Stomach smooth muscle (tissue), 2 donors: ENCODE results near the gene CDV3.
"Not testable (repeated sequence)": the region's sequence is repeated elsewhere in the genome, so short reads cannot be mapped to it uniquely, and the experiment has no call there.

ENCODE experiments used
- H3K27ac ChIP-seq: one replicate; pipeline ENCODE4 v1.7.0; 2013; ENCODE audit warnings: mild to moderate bottlenecking, low read length, inconsistent platforms
- H3K27me3 ChIP-seq, 2 donors: one replicate each; pipeline ENCODE4 v1.7.0; 2013; ENCODE audit warnings: low read length in 2 of 2; ENCODE audit not compliant: insufficient read depth in 2 of 2, control insufficient read depth in 1 of 2
- H3K36me3 ChIP-seq, 2 donors: one replicate each; pipeline ENCODE4 v1.7.0; 2013; ENCODE audit warnings: low read length in 2 of 2; ENCODE audit not compliant: control insufficient read depth in 2 of 2, insufficient read depth in 2 of 2
- H3K4me1 ChIP-seq: one replicate; pipeline ENCODE4 v1.7.0; 2013; ENCODE audit warnings: low read length; ENCODE audit not compliant: control insufficient read depth, insufficient read depth
- H3K4me3 ChIP-seq, 2 donors: one replicate each; pipeline ENCODE4 v1.7.0; 2013; ENCODE audit warnings: low read length in 2 of 2
- H3K9ac ChIP-seq, 2 donors: one replicate each; pipeline ENCODE4 v1.7.0; 2013; ENCODE audit warnings: low read length in 2 of 2, mild to moderate bottlenecking in 1 of 2
- H3K9me3 ChIP-seq, 2 donors: one replicate each; pipeline ENCODE4 v1.7.0; 2013; ENCODE audit warnings: low read length in 2 of 2; ENCODE audit not compliant: control insufficient read depth in 2 of 2
- donor health status: healthy.
- donor health status: Pancreatic carcinoma.

Gene CDV3

GRCh38 chr3:133540896-133541674 lies 32.4 kb upstream of the CDV3 start:
- H3K9ac ChIP-seq = no peak overlapping the region
- H3K27me3 ChIP-seq = no peaks in the 10 kb centered on the region
- no peak overlapping the region for H3K27ac ChIP-seq
- peaks cover 3% of the 10 kb centered on the region for H3K4me1 ChIP-seq
- H3K9me3 ChIP-seq = no peaks in the 10 kb centered on the region
- no peaks in the 10 kb centered on the region for H3K36me3 ChIP-seq
- no peak overlapping the region for H3K4me3 ChIP-seq

- H3K4me1 ChIP-seq = peaks cover 9% of the 10 kb centered on the region
- no peak overlapping the region for H3K27ac ChIP-seq
- no peaks in the 10 kb centered on the region for H3K9me3 ChIP-seq
- no peak overlapping the region for H3K4me3 ChIP-seq
- H3K36me3 ChIP-seq = no peaks in the 10 kb centered on the region
- no peaks in the 10 kb centered on the region for H3K27me3 ChIP-seq
- no peak overlapping the region for H3K9ac ChIP-seq
Observed at GRCh38 chr3:133542871-133543270, 30.6 kb upstream of the CDV3 start.

DNA sequence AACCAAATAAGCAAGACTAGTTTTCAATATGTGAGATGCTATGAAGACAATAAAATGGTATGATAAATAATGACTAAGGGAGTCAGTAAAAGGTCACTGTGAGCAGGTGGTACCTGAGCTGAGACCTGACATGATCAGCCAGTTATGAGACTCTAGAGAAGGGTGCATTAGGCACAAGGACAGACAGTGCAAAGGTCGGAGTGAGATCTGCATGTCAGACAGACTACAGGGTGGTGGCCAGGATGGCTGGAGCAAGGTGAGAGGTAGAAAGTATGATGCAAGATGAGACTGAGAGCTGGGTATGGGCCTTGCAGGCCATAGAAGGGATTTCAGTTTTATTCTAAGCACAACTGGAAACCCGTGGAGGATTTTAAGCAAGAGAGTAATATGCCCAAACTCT lies 28.5 kb upstream of the CDV3 start:
- not testable (repeated sequence) for H3K9me3 ChIP-seq, H3K27me3 ChIP-seq, H3K4me3 ChIP-seq, H3K9ac ChIP-seq, H3K27ac ChIP-seq, H3K36me3 ChIP-seq
- peaks cover 11% of the 10 kb centered on the region for H3K4me1 ChIP-seq

- H3K9me3 ChIP-seq = no peaks in the 10 kb centered on the region
- H3K27ac ChIP-seq = peak overlapping the region; percentile 62
- peaks cover 11% of the 10 kb centered on the region for H3K4me1 ChIP-seq
- no peaks in the 10 kb centered on the region for H3K27me3 ChIP-seq
- no peak overlapping the region for H3K9ac ChIP-seq
- H3K36me3 ChIP-seq = no peaks in the 10 kb centered on the region
- H3K4me3 ChIP-seq = no peak overlapping the region
Observed at GRCh38 chr3:133547432-133548041, 25.9 kb upstream of the CDV3 start.

DNA sequence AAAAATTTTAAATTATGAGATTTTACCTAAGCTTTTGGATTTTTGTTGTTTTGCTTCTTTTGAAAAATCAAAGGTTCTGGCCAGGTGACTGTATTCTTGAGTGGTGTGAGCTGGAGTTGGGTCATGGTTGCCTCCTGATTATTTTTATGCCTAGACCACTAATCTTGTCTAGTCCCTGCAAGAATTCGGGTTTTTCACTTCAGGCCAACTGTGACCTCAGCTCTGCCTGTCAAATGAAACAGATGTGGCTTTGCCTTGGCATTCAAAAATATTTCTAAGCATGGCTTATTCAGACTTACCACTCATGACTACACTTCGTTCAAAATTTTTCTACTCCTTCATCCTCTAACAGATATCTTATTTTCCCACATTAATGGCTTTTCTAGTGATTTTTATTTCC lies 25.4 kb upstream of the CDV3 start:
- Histone ChIP-seq H3K27ac (no peak overlapping the region), H3K27me3 (no peaks in the 10 kb centered on the region), H3K9ac (no peak overlapping the region), H3K4me1 (peaks cover 11% of the 10 kb centered on the region), H3K4me3 (no peak overlapping the region), H3K9me3 (no peaks in the 10 kb centered on the region), H3K36me3 (no peaks in the 10 kb centered on the region)

GRCh38 chr3:133549565-133549964 lies 23.9 kb upstream of the CDV3 start:
- Histone ChIP-seq H3K27ac (no peak overlapping the region), H3K4me3 (no peak overlapping the region), H3K36me3 (no peaks in the 10 kb centered on the region), H3K9me3 (no peaks in the 10 kb centered on the region), H3K4me1 (peaks cover 11% of the 10 kb centered on the region), H3K9ac (no peak overlapping the region), H3K27me3 (no peaks in the 10 kb centered on the region)

DNA sequence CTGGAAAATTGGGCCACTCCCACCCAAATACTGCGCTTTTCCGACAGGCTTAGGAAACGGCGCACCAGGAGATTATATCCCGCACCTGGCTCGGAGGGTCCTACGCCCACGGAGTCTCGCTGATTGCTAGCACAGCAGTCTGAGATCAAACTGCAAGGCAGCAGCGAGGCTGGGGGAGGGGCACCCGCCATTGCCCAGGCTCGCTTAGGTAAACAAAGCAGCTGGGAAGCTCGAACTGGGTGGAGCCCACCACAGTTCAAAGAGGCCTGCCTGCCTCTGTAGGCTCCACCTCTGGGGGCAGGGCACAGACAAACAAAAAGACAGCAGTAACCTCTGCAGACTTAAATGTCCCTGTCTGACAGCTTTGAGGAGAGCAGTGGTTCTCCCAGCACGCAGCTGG lies 21.9 kb upstream of the CDV3 start:
- H3K4me3 ChIP-seq, H3K9ac ChIP-seq, H3K27ac ChIP-seq, H3K27me3 ChIP-seq, H3K9me3 ChIP-seq, H3K36me3 ChIP-seq: not testable (repeated sequence)
- H3K4me1 ChIP-seq = peaks cover 11% of the 10 kb centered on the region

- no peak overlapping the region for H3K27ac ChIP-seq
- peaks cover 0 to 3% of the 10 kb centered on the region in 2 donors for H3K9me3 ChIP-seq
- no peak overlapping the region for H3K9ac ChIP-seq
- no peaks in the 10 kb centered on the region for H3K27me3 ChIP-seq
- H3K4me3 ChIP-seq = no peak overlapping the region
- no peaks in the 10 kb centered on the region for H3K36me3 ChIP-seq
- H3K4me1 ChIP-seq = no peaks in the 10 kb centered on the region
Observed at GRCh38 chr3:133561679-133562078, 11.8 kb upstream of the CDV3 start.

- Histone ChIP-seq H3K27me3 (no peaks in the 10 kb centered on the region), H3K4me3 (no peak overlapping the region)
Observed at GRCh38 chr3:133562376-133562775, 11.1 kb upstream of the CDV3 start.

GRCh38 chr3:133563186-133563591 lies 10.3 kb upstream of the CDV3 start:
- H3K27me3 ChIP-seq = no peaks in the 10 kb centered on the region
- no peak overlapping the region for H3K9ac ChIP-seq
- H3K27ac ChIP-seq = no peak overlapping the region
- H3K4me3 ChIP-seq = no peak overlapping the region
- H3K36me3 ChIP-seq = no peaks in the 10 kb centered on the region
- H3K4me1 ChIP-seq = no peaks in the 10 kb centered on the region
- H3K9me3 ChIP-seq = peaks cover 0 to 3% of the 10 kb centered on the region in 2 donors

More at GRCh38 chr3:133562376-133562775, 11.1 kb upstream of the CDV3 start:
- Histone ChIP-seq H3K9me3 (peaks cover 0 to 3% of the 10 kb centered on the region in 2 donors), H3K9ac (no peak overlapping the region), H3K36me3 (no peaks in the 10 kb centered on the region), H3K4me1 (no peaks in the 10 kb centered on the region), H3K27ac (no peak overlapping the region)

DNA sequence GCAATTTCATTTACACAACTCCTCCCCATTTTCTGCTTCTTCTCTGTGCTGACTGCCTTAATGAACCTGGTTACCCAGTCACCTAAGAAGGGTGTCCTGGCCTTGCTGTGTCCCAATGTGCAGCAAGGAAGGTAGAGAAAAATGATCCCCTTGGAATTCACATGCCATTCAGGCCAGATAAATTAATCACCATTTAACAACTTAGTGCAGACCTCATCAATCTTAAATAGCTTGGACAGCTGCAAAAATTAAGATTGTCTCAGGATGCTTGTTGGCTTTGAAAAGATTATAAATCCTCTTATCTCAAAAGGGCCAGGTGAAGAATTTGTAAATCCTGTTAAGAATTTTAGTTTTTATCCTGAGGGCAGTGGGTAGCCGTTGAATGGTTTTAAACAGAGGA lies 9.7 kb upstream of the CDV3 start:
- Histone ChIP-seq H3K9me3 (peaks cover 0 to 1% of the 10 kb centered on the region in 2 donors), H3K27ac (no peak overlapping the region), H3K36me3 (no peaks in the 10 kb centered on the region), H3K9ac (no peak overlapping the region), H3K27me3 (no peaks in the 10 kb centered on the region), H3K4me3 (no peak overlapping the region), H3K4me1 (no peaks in the 10 kb centered on the region)
